H1 (cell line): Measurements from ENCODE around the gene CHRNA4. TPM values are rescaled to one million over a fixed set of nuclear protein-coding genes. Genes with fewer than 3 reads are reported as not detected.

Experiments used
- CTCF ChIA-PET: fragments of 300-600 bp; sonication (Branson Sonifier 250); formaldehyde crosslinking; loops from one replicate; lab custom pipeline; 2021; ENCODE audit not compliant: partially characterized antibody; lab: Charles Lee
- POLR2A ChIA-PET: fragments of 300-600 bp; sonication (Branson Sonifier 250); formaldehyde crosslinking; loops from one replicate; lab custom pipeline; 2021; ENCODE audit warnings: inconsistent platforms; ENCODE audit not compliant: partially characterized antibody; lab: Charles Lee
- DNase-seq, 2 experiments: peaks; one replicate each; pipeline versions ENCODE4 v3.0.0 to v3.0.0-alpha.2; 2010 to 2022; ENCODE audit warnings: low spot score in 2 of 2, low read depth in 1 of 2, mixed read lengths in 1 of 2
- FAIRE-seq: peaks from 2 replicates; lab custom pipeline; 2011; peaks lifted over from hg19 to GRCh38; lab: Jason Lieb, UNC
- H2AFZ ChIP-seq: 2 replicates; pipeline ENCODE4 v1.8.1; 2012; ENCODE audit warnings: low read length, inconsistent platforms
- H2AK5ac ChIP-seq: 2 replicates; pipeline ENCODE4 v1.6.1; 2013; ENCODE audit warnings: low read depth, low read length
- H2BK120ac ChIP-seq: replicated peaks from 2 replicates; pipeline ENCODE3; 2013; ENCODE audit warnings: low read depth, low read length, inconsistent platforms
- H2BK12ac ChIP-seq: 2 replicates; pipeline ENCODE4 v1.6.1; 2013; ENCODE audit warnings: low read depth, low read length
- H2BK15ac ChIP-seq: 2 replicates; pipeline ENCODE4 v1.6.1; 2013; ENCODE audit warnings: low read length
- H2BK20ac ChIP-seq: 2 replicates; pipeline ENCODE4 v1.6.1; 2013; ENCODE audit warnings: low read length
- H2BK5ac ChIP-seq: 2 replicates; pipeline ENCODE4 v1.6.1; 2013; ENCODE audit warnings: low read depth, low read length
- H3K14ac ChIP-seq: 2 replicates; pipeline ENCODE4 v1.6.1; 2013; ENCODE audit warnings: inconsistent platforms; ENCODE audit not compliant: insufficient read length
- H3K18ac ChIP-seq: 2 replicates; pipeline ENCODE4 v1.6.1; 2013; ENCODE audit warnings: low read length; ENCODE audit errors: extremely low read depth
- H3K23ac ChIP-seq: 2 replicates; pipeline ENCODE4 v1.6.1; 2013; ENCODE audit warnings: inconsistent platforms; ENCODE audit not compliant: insufficient read length
- H3K23me2 ChIP-seq: 2 replicates; pipeline ENCODE4 v1.6.1; 2013; ENCODE audit warnings: low read depth, low read length
- H3K27ac ChIP-seq: 2 replicates; pipeline ENCODE4 v1.6.1; 2011; ENCODE audit warnings: low read depth, low read length, inconsistent platforms
- H3K27me3 ChIP-seq, 4 experiments: replicated peaks in 1 of 4; 1 replicate in 1 of 4; 2 replicates in 3 of 4; pipeline versions ENCODE4 v1.6.1 to v1.8.1; 2011 to 2013; ENCODE audit warnings: low read length in 3 of 4, mild to moderate bottlenecking in 3 of 4, inconsistent platforms in 2 of 4, mixed read lengths in 2 of 4, moderate library complexity in 1 of 4; ENCODE audit not compliant: control insufficient read depth in 3 of 4, insufficient read depth in 3 of 4; ENCODE audit errors: extremely low read depth in 1 of 4
- H3K36me3 ChIP-seq, 4 experiments: 2 replicates each; pipeline versions ENCODE4 v1.6.1 to v1.8.1; 2011 to 2013; ENCODE audit warnings: mild to moderate bottlenecking in 4 of 4, low read length in 3 of 4, moderate library complexity in 2 of 4, control low read depth in 1 of 4, inconsistent platforms in 1 of 4; ENCODE audit not compliant: insufficient read depth in 4 of 4, control insufficient read depth in 2 of 4
- H3K4ac ChIP-seq: replicated peaks from 2 replicates; pipeline ENCODE3; 2013; ENCODE audit warnings: low read length, low read depth, mixed read lengths, inconsistent platforms; ENCODE audit not compliant: insufficient read length
- H3K4me1 ChIP-seq, 4 experiments: replicated peaks in 1 of 4; 1 replicate in 1 of 4; 2 replicates in 3 of 4; pipeline versions ENCODE4 v1.6.1 to v1.8.1; 2011 to 2013; ENCODE audit warnings: low read length in 3 of 4, inconsistent platforms in 2 of 4, mixed read lengths in 1 of 4; ENCODE audit not compliant: insufficient read depth in 4 of 4, control insufficient read depth in 3 of 4
- H3K4me2 ChIP-seq, 2 experiments: 2 replicates each; pipeline versions ENCODE4 v1.6.1 to v1.8.1; 2011 to 2013; ENCODE audit warnings: low read depth in 2 of 2, low read length in 2 of 2, control low read depth in 1 of 2, inconsistent platforms in 1 of 2, mild to moderate bottlenecking in 1 of 2; ENCODE audit not compliant: insufficient read depth in 1 of 2
- H3K4me3 ChIP-seq, 4 experiments: fragments of 200-600, 300-600 bp in 1 of 4; sonication (generic), shearing (Covaris generic), sonication (Bioruptor Twin) in 1 of 4; 2 replicates each; pipeline versions ENCODE4 v1.5.1 to v1.8.1; 2011 to 2016; ENCODE audit warnings: low read length in 4 of 4, low read depth in 3 of 4, control low read depth in 2 of 4, inconsistent platforms in 2 of 4, mild to moderate bottlenecking in 2 of 4, mixed read lengths in 1 of 4, moderate library complexity in 1 of 4; ENCODE audit not compliant: insufficient read depth in 2 of 4; ENCODE audit errors: extremely low read depth in 1 of 4
- H3K56ac ChIP-seq: replicated peaks from 2 replicates; pipeline ENCODE3; 2013; ENCODE audit warnings: low read depth, mild to moderate bottlenecking, mixed read lengths, low read length, inconsistent platforms; ENCODE audit not compliant: insufficient read length
- H3K79me1 ChIP-seq: 2 replicates; pipeline ENCODE4 v1.6.1; 2013; ENCODE audit warnings: low read depth, low read length, control low read depth
- H3K79me2 ChIP-seq, 2 experiments: 2 replicates each; pipeline versions ENCODE4 v1.6.1 to v1.8.1; 2012 to 2013; ENCODE audit warnings: low read length in 2 of 2, mild to moderate bottlenecking in 2 of 2, inconsistent platforms in 1 of 2; ENCODE audit not compliant: insufficient read depth in 2 of 2, control insufficient read depth in 1 of 2
- H3K9ac ChIP-seq, 4 experiments: replicated peaks in 1 of 4; 1 replicate in 1 of 4; 2 replicates in 3 of 4; pipeline versions ENCODE4 v1.6.1 to v1.8.1; 2011 to 2013; ENCODE audit warnings: low read depth in 3 of 4, low read length in 3 of 4, control low read depth in 2 of 4, mild to moderate bottlenecking in 2 of 4, moderate library complexity in 2 of 4, inconsistent platforms in 1 of 4; ENCODE audit errors: extremely low read depth in 1 of 4
- H3K9me3 ChIP-seq, 2 experiments: 2 replicates each; pipeline versions ENCODE4 v1.6.1 to v1.8.1; 2012 to 2013; ENCODE audit warnings: mild to moderate bottlenecking in 2 of 2, moderate library complexity in 2 of 2, control low read depth in 1 of 2, inconsistent platforms in 1 of 2, low read depth in 1 of 2, low read length in 1 of 2, mixed read lengths in 1 of 2; ENCODE audit not compliant: insufficient read depth in 2 of 2
- H4K20me1 ChIP-seq, 2 experiments: replicated peaks in 1 of 2; 2 replicates each; pipeline versions ENCODE3 to v1.8.1; 2011 to 2013; ENCODE audit warnings: inconsistent platforms in 2 of 2, low read length in 2 of 2, mild to moderate bottlenecking in 1 of 2; ENCODE audit not compliant: insufficient read depth in 2 of 2, control insufficient read depth in 1 of 2
- H4K5ac ChIP-seq: 2 replicates; pipeline ENCODE4 v1.6.1; 2013; ENCODE audit warnings: low read length, low read depth, mixed read lengths, inconsistent platforms; ENCODE audit not compliant: insufficient read length
- H4K8ac ChIP-seq: 2 replicates; pipeline ENCODE4 v1.8.0; 2013; ENCODE audit warnings: mild to moderate bottlenecking, moderate library complexity, low read length, inconsistent platforms; ENCODE audit not compliant: insufficient read depth; ENCODE audit errors: extremely low read depth
- H4K91ac ChIP-seq: replicated peaks from 2 replicates; pipeline ENCODE3; 2013; ENCODE audit warnings: low read length, mixed read lengths, inconsistent platforms; ENCODE audit not compliant: insufficient read length
- ASH2L ChIP-seq: fragments of 200-600, 300-600 bp; sonication (generic); IDR thresholded peaks from one replicate; pipeline ENCODE4 v1.7.1; 2017; ENCODE audit warnings: low read length
- BRCA1 ChIP-seq: IDR thresholded peaks from 2 replicates; pipeline ENCODE4 v1.6.1; 2012; ENCODE audit warnings: low read depth, low read length, improper control_type of control experiment
- EGR1 ChIP-seq: IDR thresholded peaks from 2 replicates; pipeline ENCODE4 v1.6.1; 2011; ENCODE audit warnings: low read depth, low read length, borderline replicate concordance
- FOSL1 ChIP-seq: IDR thresholded peaks from 2 replicates; pipeline ENCODE4 v1.6.1; 2011; ENCODE audit warnings: mild to moderate bottlenecking, low read depth, low read length, moderate library complexity; ENCODE audit not compliant: insufficient read depth
- MAX ChIP-seq: IDR thresholded peaks from 2 replicates; pipeline ENCODE4 v1.6.1; 2012; ENCODE audit warnings: inconsistent platforms
- POU5F1 ChIP-seq: IDR thresholded peaks from 2 replicates; pipeline ENCODE4 v1.6.1; 2011; ENCODE audit warnings: low read depth, mild to moderate bottlenecking, low read length, moderate library complexity
- SIN3A ChIP-seq, 2 experiments: IDR thresholded peaks in 1 of 2; conservative IDR thresholded peaks in 1 of 2; 2 replicates each; pipeline ENCODE4 v1.6.1; 2011 to 2012; ENCODE audit warnings: low read length in 2 of 2, improper control_type of control experiment in 1 of 2, low read depth in 1 of 2, mild to moderate bottlenecking in 1 of 2
- TBP ChIP-seq: IDR thresholded peaks from 2 replicates; pipeline ENCODE4 v1.6.1; 2011; ENCODE audit warnings: low read depth, low read length, improper control_type of control experiment
- YY1 ChIP-seq: IDR thresholded peaks from 2 replicates; pipeline ENCODE4 v1.6.1; 2011; ENCODE audit warnings: low read depth, mild to moderate bottlenecking, low read length
- WGBS, 2 experiments: shearing (Covaris generic) in 1 of 2; methylation state at CpG; one replicate each; pipeline versions ENCODE4 v1.1.6 to v1.1.7; 2013 to 2015; ENCODE audit warnings: low lambda C conversion rate in 2 of 2, mixed read lengths in 2 of 2, inconsistent platforms in 1 of 2, low coverage in 1 of 2, missing lambda C conversion rate in 1 of 2; ENCODE audit not compliant: insufficient replicate concordance in 2 of 2, insufficient coverage in 1 of 2, insufficient read length in 1 of 2; ENCODE audit errors: extremely low coverage in 1 of 2, missing lambda C conversion rate in 1 of 2; 5-methylcytosine and 5-hydroxymethylcytosine counted together
- polyA plus RNA-seq, 7 experiments: library from polyadenylated mRNA; depleted of rRNA in 3 of 7; stranded (reverse) in 5 of 7; unstranded in 2 of 7; fragments of >200 nt in 5 of 7; fragments of 200-250 nt in 2 of 7; gene quantifications; 1 replicate in 5 of 7; 2 replicates in 1 of 7; 4 replicates in 1 of 7; pipeline versions ENCODE4 v1.2.1 to v1.2.3, GENCODE V29; 2011 to 2013; ENCODE audit warnings: missing spikeins in 2 of 7, mixed read lengths in 2 of 7
- total RNA-seq: library from RNA; stranded (reverse); fragmentation: NEBNext Ultra II Directional; extraction: Animal tissue kit (Norgen Biotek cat#: 25700); gene quantifications from 2 replicates; pipeline ENCODE4 v1.2.1, GENCODE V29; 2021

Gene CHRNA4
- total and polyA plus RNA-seq, 2 of the 8 experiments (the other 6 are each of a cell fraction or from before 2014, with no cell fraction given) = 4.3 to 5.7 TPM

- CTCF ChIA-PET = interaction anchor here (1.2 to 6.3 kb wide), 4 partner anchors 8 to 103 kb away, joined by 3 to 67 read pairs (median 4); no protein-coding TSS in a partner anchor
- H2AFZ ChIP-seq = no peak overlapping the region
- H3K27ac ChIP-seq = no peak overlapping the region
- no peak overlapping the region for H3K9ac ChIP-seq
- 0 out of 8 replicates have a peak, but pooled peaks cover 0 to 2% (median 0%) of the 10 kb centered on the region in 4 experiments for H3K36me3 ChIP-seq
- peak overlapping the region in 1 of 4 experiments; percentile 12; a peak in 3 of 8 replicates for H3K4me3 ChIP-seq
- peak overlapping the region; percentile 90; the same call in 1 of the 2 replicates for H2BK20ac ChIP-seq
- H2AK5ac ChIP-seq = peak overlapping the region; percentile 88; the same call in 1 of the 2 replicates
- H2BK12ac ChIP-seq = peak overlapping the region; percentile 97; the same call in 1 of the 2 replicates
- H3K9me3 ChIP-seq = peaks cover 16 to 22% of the 10 kb centered on the region in 2 experiments; a peak in 3 of 4 replicates
- 30% methylated on average over 28 of the region's 32 CpGs; no CpG with 5 or more reads in 1 of the 2 experiments for WGBS, 2 experiments
- H2BK15ac ChIP-seq = peak overlapping the region; percentile 97; the same call in 1 of the 2 replicates
- no peaks in the 10 kb centered on the region for H4K20me1 ChIP-seq
- no peak overlapping the region for H3K23ac ChIP-seq
- H3K18ac ChIP-seq = peak overlapping the region; percentile 96
- H3K23me2 ChIP-seq = no peaks in the 10 kb centered on the region
- H4K91ac ChIP-seq = peak overlapping the region; percentile 98
- peak overlapping the region; percentile 26 to 43 for H3K4me2 ChIP-seq
- peak overlapping the region; percentile 50 for H4K5ac ChIP-seq
- peaks cover 0 to 19% (median 18%) of the 10 kb centered on the region in 4 experiments; a peak in 6 of 7 replicates for H3K4me1 ChIP-seq
- H3K27me3 ChIP-seq = peaks cover 0 to 3% (median 0%) of the 10 kb centered on the region in 4 experiments; a peak in 1 of 7 replicates
- DNase-seq (peak in 1 of 2 experiments; percentile 41), FAIRE-seq (peak; percentile 83)
- POLR2A ChIA-PET = interaction anchor here (0.9 to 2.1 kb wide), 4 partner anchors 8 to 85 kb away, joined by 3 to 7 read pairs (median 4); partner anchors contain the start of gene CHRNA4
- H3K79me1 ChIP-seq = no peaks in the 10 kb centered on the region
- H2BK120ac ChIP-seq = peak overlapping the region; percentile 97
- H3K79me2 ChIP-seq = no peaks in the 10 kb centered on the region
- peak overlapping the region; percentile 18 for H3K56ac ChIP-seq
- peak overlapping the region; percentile 88; the same call in 1 of the 2 replicates for H2BK5ac ChIP-seq
- H4K8ac ChIP-seq = peak overlapping the region; percentile 71
- peak overlapping the region; percentile 99 for H3K4ac ChIP-seq
- no peak overlapping the region for H3K14ac ChIP-seq
- TF ChIP-seq MAX = 0 out of 2 replicates have a peak, but pooled peaks have one; percentile 15
- peak; percentile 49 for TF ChIP-seq ASH2L
- TF ChIP-seq POU5F1 = no peak
- no peak for TF ChIP-seq FOSL1
- TF ChIP-seq BRCA1 = no peak
- no peak for TF ChIP-seq EGR1
- TF ChIP-seq TBP = peak; percentile 23; the same call in 1 of the 2 replicates
- TF ChIP-seq YY1 = no peak
- 0 out of 4 replicates have a peak, but pooled peaks of 1 of the 2 experiments have one; percentile 45 for TF ChIP-seq SIN3A (conservative IDR thresholded peaks at IDR 0.05 in 1 of 2, IDR thresholded peaks at IDR 0.05 in 1 of 2; ENCODE audit: low read depth in 1 of 2, low read length in 2 of 2)
Observed at GRCh38 chr20:63394069-63394919, 33.1 kb upstream of the CHRNA4 start.
